Measurements from ENCODE around the gene FTSJ3.

DNA sequence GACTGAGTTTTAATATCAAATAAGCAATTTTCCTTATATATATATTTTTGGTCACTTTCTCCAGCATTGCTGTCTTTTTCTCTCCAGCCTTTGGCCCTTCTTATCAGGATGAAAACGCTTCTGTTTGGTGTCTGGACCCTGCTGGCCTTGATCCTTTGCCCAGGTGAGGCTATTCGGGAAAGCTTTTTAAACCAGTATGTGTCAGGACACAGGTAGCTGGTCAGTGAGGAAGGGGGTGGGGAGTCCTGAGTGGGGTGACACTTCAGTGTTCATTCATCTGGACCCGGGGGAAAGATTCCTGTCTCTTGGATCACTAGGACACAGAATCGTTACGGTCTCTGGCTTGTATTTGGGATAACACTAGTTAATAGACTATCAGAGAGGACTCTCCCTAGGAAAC lies 27.2 kb upstream of the FTSJ3 start:
- TF ChIP-seq, protein P1, sequence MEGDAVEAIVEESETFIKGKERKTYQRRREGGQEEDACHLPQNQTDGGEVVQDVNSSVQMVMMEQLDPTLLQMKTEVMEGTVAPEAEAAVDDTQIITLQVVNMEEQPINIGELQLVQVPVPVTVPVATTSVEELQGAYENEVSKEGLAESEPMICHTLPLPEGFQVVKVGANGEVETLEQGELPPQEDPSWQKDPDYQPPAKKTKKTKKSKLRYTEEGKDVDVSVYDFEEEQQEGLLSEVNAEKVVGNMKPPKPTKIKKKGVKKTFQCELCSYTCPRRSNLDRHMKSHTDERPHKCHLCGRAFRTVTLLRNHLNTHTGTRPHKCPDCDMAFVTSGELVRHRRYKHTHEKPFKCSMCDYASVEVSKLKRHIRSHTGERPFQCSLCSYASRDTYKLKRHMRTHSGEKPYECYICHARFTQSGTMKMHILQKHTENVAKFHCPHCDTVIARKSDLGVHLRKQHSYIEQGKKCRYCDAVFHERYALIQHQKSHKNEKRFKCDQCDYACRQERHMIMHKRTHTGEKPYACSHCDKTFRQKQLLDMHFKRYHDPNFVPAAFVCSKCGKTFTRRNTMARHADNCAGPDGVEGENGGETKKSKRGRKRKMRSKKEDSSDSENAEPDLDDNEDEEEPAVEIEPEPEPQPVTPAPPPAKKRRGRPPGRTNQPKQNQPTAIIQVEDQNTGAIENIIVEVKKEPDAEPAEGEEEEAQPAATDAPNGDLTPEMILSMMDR (conservative IDR thresholded peaks at IDR 0.05; ENCODE audit: low read depth, low read length), result no peak
- no peak for TF ChIP-seq EZH2 (IDR thresholded peaks at IDR 0.05; ENCODE audit: low read length, unreplicated experiment)
- TF ChIP-seq EZH2phosphoT487 (IDR thresholded peaks at IDR 0.05; ENCODE audit: borderline replicate concordance, low read length), result no peak

Data from PC-3 (cell line).